Neural progenitor cell (in vitro differentiated cells): ENCODE results near the gene KLHL29. TPM values are rescaled to one million over a fixed set of nuclear protein-coding genes. Genes with fewer than 3 reads are reported as not detected.

Experiments
- DNase-seq: peaks from one replicate; pipeline ENCODE4 v3.0.0-alpha.2; 2016; ENCODE audit warnings: low spot score
- H2AFZ ChIP-seq: fragments of 200-600 bp; sonication (generic); replicated peaks from 2 replicates; pipeline ENCODE4 v1.6.1; 2016; ENCODE audit warnings: antibody characterized with exemption
- H3F3A ChIP-seq: fragments of 200-600 bp; sonication (generic); 2 replicates; pipeline ENCODE4 v1.6.1; 2016; ENCODE audit warnings: antibody characterized with exemption, low read depth
- H3K27ac ChIP-seq: fragments of 200-600 bp; sonication (generic); 2 replicates; pipeline ENCODE4 v1.5.1; 2016; ENCODE audit warnings: mild to moderate bottlenecking
- H3K27me3 ChIP-seq: fragments of 200-600 bp; sonication (generic); 2 replicates; pipeline ENCODE4 v1.6.1; 2016; ENCODE audit warnings: mild to moderate bottlenecking, moderate library complexity
- H3K36me3 ChIP-seq: fragments of 200-600 bp; sonication (generic); 2 replicates; pipeline ENCODE4 v1.5.1; 2016
- H3K4me1 ChIP-seq: fragments of 200-600 bp; sonication (generic); 2 replicates; pipeline ENCODE4 v1.6.1; 2016; ENCODE audit warnings: mixed run types
- H3K4me2 ChIP-seq: fragments of 200-600 bp; sonication (generic); 2 replicates; pipeline ENCODE4 v1.6.1; 2016
- H3K4me3 ChIP-seq: fragments of 200-600 bp; sonication (generic); 2 replicates; pipeline ENCODE4 v1.5.1; 2016
- H3K79me2 ChIP-seq: fragments of 200-600 bp; sonication (generic); 2 replicates; pipeline ENCODE4 v1.6.1; 2016; ENCODE audit warnings: low read depth
- H3K9ac ChIP-seq: fragments of 200-600 bp; sonication (generic); 2 replicates; pipeline ENCODE4 v1.6.1; 2016
- H3K9me3 ChIP-seq: fragments of 200-600 bp; sonication (generic); 2 replicates; pipeline ENCODE4 v1.5.1; 2016; ENCODE audit warnings: low read depth
- H4K20me1 ChIP-seq: fragments of 200-600 bp; sonication (generic); 2 replicates; pipeline ENCODE4 v1.6.1; 2016; ENCODE audit warnings: low read depth
- H3K27ac Mint-ChIP-seq: 3 replicates; pipeline ENCODE4 v1.8.0; 2021; ENCODE audit warnings: mixed read lengths
- H3K27me3 Mint-ChIP-seq: 2 replicates; pipeline ENCODE4 v1.8.0; 2022; ENCODE audit warnings: low read depth, mild to moderate bottlenecking, inconsistent platforms, moderate library complexity, mixed read lengths; ENCODE audit not compliant: insufficient read depth
- H3K36me3 Mint-ChIP-seq: 3 replicates; pipeline ENCODE4 v1.8.0; 2021; ENCODE audit warnings: mixed read lengths
- H3K4me1 Mint-ChIP-seq: 3 replicates; pipeline ENCODE4 v1.8.0; 2021; ENCODE audit warnings: mixed read lengths
- H3K4me3 Mint-ChIP-seq: 3 replicates; pipeline ENCODE4 v1.8.0; 2021; ENCODE audit warnings: mild to moderate bottlenecking, moderate library complexity, mixed read lengths
- H3K9me3 Mint-ChIP-seq: 3 replicates; pipeline ENCODE4 v1.8.0; 2020; ENCODE audit warnings: mixed read lengths
- CTCF ChIP-seq: fragments of 200-600 bp; sonication (generic); IDR thresholded peaks from 2 replicates; pipeline ENCODE4 v1.5.1; 2017; ENCODE audit warnings: antibody characterized with exemption, mild to moderate bottlenecking
- EZH2 ChIP-seq: fragments of 200-600 bp; sonication (generic); IDR thresholded peaks from 2 replicates; pipeline ENCODE4 v1.6.1; 2017; ENCODE audit warnings: antibody characterized with exemption, mild to moderate bottlenecking, moderate library complexity
- EZH2phosphoT487 ChIP-seq: fragments of 200-600 bp; sonication (generic); IDR thresholded peaks from 2 replicates; pipeline ENCODE4 v1.6.1; 2017; ENCODE audit warnings: antibody characterized with exemption
- total RNA-seq: library from RNA; depleted of rRNA; stranded (reverse); fragments of >200 nt; gene quantifications from 2 replicates; pipeline ENCODE4 v1.2.3, GENCODE V29; 2015; ENCODE audit warnings: low replicate concordance

Gene KLHL29
- total RNA-seq, 1 donor from 2014 or later: 1.6 TPM

GRCh38 chr2:23661276-23662050 is 276.5 kb downstream of the KLHL29 start:
- no peak overlapping the region for H3K27ac Mint-ChIP-seq
- H3K4me3 ChIP-seq: no peak overlapping the region
- no peak for DNase-seq
- H3K27ac ChIP-seq: no peak overlapping the region
- TF ChIP-seq CTCF (no peak), EZH2 (no peak), EZH2phosphoT487 (no peak)
- no peaks in the 10 kb centered on the region for H4K20me1 ChIP-seq
- H3K36me3 Mint-ChIP-seq: peaks cover 2% of the 10 kb centered on the region
- peaks cover 8% of the 10 kb centered on the region for H3K27me3 Mint-ChIP-seq
- peaks cover 5% of the 10 kb centered on the region for H3K4me1 ChIP-seq
- no peaks in the 10 kb centered on the region for H3K27me3 ChIP-seq
- H3K79me2 ChIP-seq: no peaks in the 10 kb centered on the region
- H2AFZ ChIP-seq: no peak overlapping the region
- no peaks in the 10 kb centered on the region for H3K9me3 Mint-ChIP-seq
- no peaks in the 10 kb centered on the region for H3F3A ChIP-seq
- no peak overlapping the region for H3K4me2 ChIP-seq
- no peak overlapping the region for H3K9ac ChIP-seq
- no peaks in the 10 kb centered on the region for H3K36me3 ChIP-seq
- peaks cover 21% of the 10 kb centered on the region for H3K4me1 Mint-ChIP-seq
- H3K9me3 ChIP-seq: no peaks in the 10 kb centered on the region
- no peak overlapping the region for H3K4me3 Mint-ChIP-seq

GRCh38 chr2:23662466-23662865 is 277.5 kb downstream of the KLHL29 start:
- Histone ChIP-seq H3K4me1 (peaks cover 2% of the 10 kb centered on the region), H3K4me3 (no peak overlapping the region), H3F3A (no peaks in the 10 kb centered on the region), H4K20me1 (no peaks in the 10 kb centered on the region), H3K9me3 (no peaks in the 10 kb centered on the region), H3K27me3 (no peaks in the 10 kb centered on the region), H3K79me2 (no peaks in the 10 kb centered on the region), H3K9ac (no peak overlapping the region), H3K4me2 (no peak overlapping the region), H3K27ac (no peak overlapping the region), H3K36me3 (no peaks in the 10 kb centered on the region), H2AFZ (no peak overlapping the region)
- no peak for DNase-seq
- Mint-ChIP-seq H3K27ac (no peak overlapping the region), H3K36me3 (peaks cover 2% of the 10 kb centered on the region), H3K27me3 (peaks cover 8% of the 10 kb centered on the region), H3K4me3 (no peak overlapping the region), H3K9me3 (no peaks in the 10 kb centered on the region), H3K4me1 (peaks cover 15% of the 10 kb centered on the region)
- no peak for TF ChIP-seq CTCF
- no peak for TF ChIP-seq EZH2
- no peak for TF ChIP-seq EZH2phosphoT487

GRCh38 chr2:23662941-23663920 is 278.3 kb downstream of the KLHL29 start:
- no peak overlapping the region for H3K27ac ChIP-seq
- H3K4me2 ChIP-seq: no peak overlapping the region
- no peak for DNase-seq
- TF ChIP-seq EZH2phosphoT487 (no peak), EZH2 (no peak), CTCF (no peak)
- no peaks in the 10 kb centered on the region for H3K4me1 ChIP-seq
- H3K9me3 ChIP-seq: no peaks in the 10 kb centered on the region
- H3K36me3 ChIP-seq: no peaks in the 10 kb centered on the region
- peaks cover 8% of the 10 kb centered on the region for H3K27me3 Mint-ChIP-seq
- H3K9ac ChIP-seq: no peak overlapping the region
- no peak overlapping the region for H3K27ac Mint-ChIP-seq
- peaks cover 14% of the 10 kb centered on the region for H3K4me1 Mint-ChIP-seq
- no peaks in the 10 kb centered on the region for H4K20me1 ChIP-seq
- H3K4me3 ChIP-seq: no peak overlapping the region
- no peak overlapping the region for H3K4me3 Mint-ChIP-seq
- no peaks in the 10 kb centered on the region for H3F3A ChIP-seq
- H3K36me3 Mint-ChIP-seq: peaks cover 2% of the 10 kb centered on the region
- H3K27me3 ChIP-seq: no peaks in the 10 kb centered on the region
- H3K79me2 ChIP-seq: no peaks in the 10 kb centered on the region
- no peaks in the 10 kb centered on the region for H3K9me3 Mint-ChIP-seq
- H2AFZ ChIP-seq: no peak overlapping the region
